ENCODE data around the gene MESP2. TPM values are rescaled to one million over a fixed set of nuclear protein-coding genes. Genes with fewer than 3 reads are reported as not detected.

The MESP2 gene
- total RNA-seq, 1 donor from 2014 or later, result 0.10 TPM

GRCh38 chr15:89823836-89824606 lies 47.9 kb downstream of the MESP2 start:
- Mint-ChIP-seq H3K9me3 (no peaks in the 10 kb centered on the region), H3K27me3 (ENCODE audit: insufficient read depth) (peaks cover 7% of the 10 kb centered on the region), H3K36me3 (ENCODE audit: low read depth) (no peaks in the 10 kb centered on the region), H3K27ac (no peak overlapping the region), H3K4me1 (ENCODE audit: low read depth) (no peaks in the 10 kb centered on the region), H3K4me3 (no peak overlapping the region)
- no peak for DNase-seq (ENCODE audit: low spot score)
- intact Hi-C loops (cut with micrococcal nuclease), result no loop called here

GRCh38 chr15:89824607-89824867 lies 48.4 kb downstream of the MESP2 start:
- H3K4me1 Mint-ChIP-seq (ENCODE audit: low read depth), result no peaks in the 10 kb centered on the region
- H3K36me3 Mint-ChIP-seq (ENCODE audit: low read depth), result no peaks in the 10 kb centered on the region
- H3K4me3 Mint-ChIP-seq, result no peak overlapping the region
- H3K9me3 Mint-ChIP-seq, result no peaks in the 10 kb centered on the region
- H3K27me3 Mint-ChIP-seq (ENCODE audit: insufficient read depth), result peaks cover 5% of the 10 kb centered on the region
- H3K27ac Mint-ChIP-seq, result no peak overlapping the region
- intact Hi-C loops (cut with micrococcal nuclease), result no loop called here
- no peak for DNase-seq (ENCODE audit: low spot score)

DNA sequence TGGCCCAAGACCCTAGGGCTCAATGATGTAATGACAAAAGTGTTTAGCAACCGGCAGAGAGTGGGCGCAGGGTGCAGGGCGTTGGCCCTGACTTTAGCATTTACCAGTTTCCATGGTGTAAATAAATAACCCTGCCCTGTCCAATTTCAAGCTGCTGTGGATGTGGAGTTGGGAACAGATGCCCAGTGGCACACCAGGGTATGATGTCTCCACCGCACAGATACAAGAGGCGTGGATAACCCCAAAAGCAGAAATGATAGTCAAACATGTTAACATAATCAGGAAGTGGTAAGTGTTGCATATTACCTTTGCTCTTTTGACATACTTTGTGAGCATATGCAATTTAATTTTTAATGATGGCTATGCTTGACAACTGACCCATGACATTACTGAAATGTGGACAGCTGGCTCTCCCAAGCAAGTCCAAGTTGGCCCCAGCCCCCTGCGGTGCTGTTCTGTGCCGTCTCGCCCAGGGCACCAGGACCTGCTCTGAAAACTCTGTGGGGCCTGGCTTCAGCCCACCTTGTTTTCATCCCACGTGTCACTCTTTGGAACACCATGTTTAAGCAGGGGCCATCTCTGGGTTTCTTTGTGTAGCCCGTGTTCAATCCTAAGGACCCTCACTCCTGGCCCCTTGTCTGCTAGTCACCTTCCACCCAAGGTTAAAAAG lies 49.3 kb downstream of the MESP2 start:
- Mint-ChIP-seq H3K4me1 (ENCODE audit: low read depth) (no peaks in the 10 kb centered on the region), H3K4me3 (no peak overlapping the region), H3K27ac (no peak overlapping the region), H3K9me3 (no peaks in the 10 kb centered on the region), H3K36me3 (ENCODE audit: low read depth) (no peaks in the 10 kb centered on the region), H3K27me3 (ENCODE audit: insufficient read depth) (peaks cover 5% of the 10 kb centered on the region)
- DNase-seq (ENCODE audit: low spot score), result no peak
- intact Hi-C loops (cut with micrococcal nuclease), result no loop called here

DNA sequence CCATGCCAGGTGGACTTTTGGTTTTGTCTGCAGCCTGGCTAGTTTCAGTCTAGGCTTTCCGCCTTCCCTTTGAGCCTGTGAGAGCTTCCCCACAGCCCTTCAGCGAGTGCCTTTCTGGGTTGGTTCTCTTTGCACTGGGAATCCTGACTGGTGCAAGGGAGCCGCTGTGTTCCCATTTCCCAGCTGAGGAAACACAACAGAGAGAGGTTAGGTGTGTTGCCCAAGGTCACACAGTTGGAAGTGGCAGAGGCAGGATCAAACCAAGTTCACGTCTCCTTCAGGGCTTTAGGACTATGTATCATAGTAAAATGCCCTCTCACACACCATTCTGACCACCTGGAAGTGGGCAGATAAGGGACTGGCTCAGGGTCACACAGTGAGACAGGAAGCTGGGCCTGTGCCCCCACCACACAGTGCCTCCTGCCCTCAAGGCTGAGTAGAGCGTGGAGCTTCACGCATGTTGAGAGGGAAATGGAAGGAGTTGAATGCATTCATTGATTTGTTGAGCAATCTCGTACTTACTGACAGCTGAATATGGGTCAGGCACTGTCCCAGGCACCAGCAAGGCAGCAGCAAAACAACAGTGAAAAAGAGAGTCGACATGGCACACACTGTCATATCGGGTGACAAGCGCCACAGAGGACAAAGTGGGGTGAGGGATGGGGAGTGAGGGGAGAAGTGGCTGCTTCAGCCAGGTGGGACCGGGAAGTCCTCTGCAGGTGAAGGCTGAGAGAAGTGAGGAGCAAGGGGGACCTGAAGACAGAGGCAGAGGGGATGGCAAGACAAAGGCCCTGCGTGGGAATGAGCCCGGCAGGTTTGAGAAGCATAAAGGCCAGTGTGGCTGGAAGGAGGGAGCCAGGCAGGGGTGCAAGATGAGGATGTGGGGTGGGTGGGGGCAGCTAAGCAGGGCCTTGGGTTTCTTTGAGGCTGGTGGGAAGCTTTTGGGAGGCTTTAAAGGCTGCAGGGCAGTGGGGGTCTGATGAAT lies 50.8 kb downstream of the MESP2 start:
- Mint-ChIP-seq H3K4me3 (no peak overlapping the region), H3K27me3 (ENCODE audit: insufficient read depth) (no peaks in the 10 kb centered on the region), H3K27ac (no peak overlapping the region), H3K36me3 (ENCODE audit: low read depth) (peaks cover 2% of the 10 kb centered on the region), H3K9me3 (no peaks in the 10 kb centered on the region), H3K4me1 (ENCODE audit: low read depth) (no peaks in the 10 kb centered on the region)
- intact Hi-C loops (cut with micrococcal nuclease), result no loop called here
- no peak for DNase-seq (ENCODE audit: low spot score)

DNA sequence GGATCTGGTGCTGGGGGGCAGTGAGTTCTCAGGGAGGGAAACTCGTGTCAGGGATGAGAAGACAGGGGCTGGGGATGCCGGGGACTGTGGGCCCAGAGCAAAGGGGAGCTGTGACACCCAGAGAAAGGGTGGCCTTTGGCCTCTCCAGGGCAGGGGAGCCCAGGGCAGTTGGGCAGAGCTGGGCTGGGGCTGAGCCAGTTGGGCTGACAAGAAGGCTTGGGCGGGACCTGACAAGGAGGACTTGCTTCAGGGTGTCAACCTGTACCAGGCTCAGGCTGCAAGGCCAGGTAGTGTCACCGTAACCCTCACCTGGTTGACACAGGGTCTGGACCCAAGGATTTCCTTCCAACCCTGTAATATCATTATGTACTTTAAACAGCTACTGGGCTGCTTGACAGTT lies 51.7 kb downstream of the MESP2 start:
- no peaks in the 10 kb centered on the region for H3K9me3 Mint-ChIP-seq
- H3K36me3 Mint-ChIP-seq (ENCODE audit: low read depth), result peaks cover 3% of the 10 kb centered on the region
- DNase-seq (ENCODE audit: low spot score), result no peak
- H3K4me3 Mint-ChIP-seq, result no peak overlapping the region
- H3K27ac Mint-ChIP-seq, result no peak overlapping the region
- no peaks in the 10 kb centered on the region for H3K27me3 Mint-ChIP-seq (ENCODE audit: insufficient read depth)
- H3K4me1 Mint-ChIP-seq (ENCODE audit: low read depth), result no peaks in the 10 kb centered on the region
- intact Hi-C loops (cut with micrococcal nuclease), result no loop called here

Other genes starting within 250 kb of the MESP2 start
- 17.6 and 19.2 TPM in 2 replicates for gene TICRR, start 200.9 kb upstream of the MESP2 start, total RNA-seq
- 2.4 and 2.7 TPM in 2 replicates for gene KIF7, start 120.9 kb upstream of the MESP2 start, total RNA-seq
- gene PLIN1, start 97.0 kb upstream of the MESP2 start, total RNA-seq, result not detected in 2 replicates
- gene PEX11A, start 85.6 kb upstream of the MESP2 start, total RNA-seq, result 0.66 and 1.0 TPM in 2 replicates
- gene WDR93, start 85.5 kb upstream of the MESP2 start, total RNA-seq, result not detected in 2 replicates
- gene MESP1, start 25.1 kb upstream of the MESP2 start, total RNA-seq, result 4.6 and 6.6 TPM in 2 replicates
- 0.44 and 0.67 TPM in 2 replicates for gene ANPEP, start 38.5 kb downstream of the MESP2 start, total RNA-seq
- 21.4 and 24.7 TPM in 2 replicates for gene AP3S2, start 117.7 kb downstream of the MESP2 start, total RNA-seq
- not detected in 2 replicates for gene ARPIN, start 136.6 kb downstream of the MESP2 start, total RNA-seq
- gene ZNF710, start 225.0 kb downstream of the MESP2 start, total RNA-seq, result 22.6 and 23.1 TPM in 2 replicates